K562 (cell line): Measurements from ENCODE around the gene HNRNPLL. TPM values are rescaled to one million over a fixed set of nuclear protein-coding genes. Genes with fewer than 3 reads are reported as not detected.

Experiments
- polyA plus RNA-seq, 8 experiments: library from polyadenylated mRNA; depleted of rRNA in 4 of 8; stranded (reverse) in 5 of 8; unstranded in 3 of 8; fragments of >200 nt; fragmentation: Nextera tagmentation in 2 of 8; fragmentation: Illumina TruSeq in 1 of 8; extraction: Ambion mirVana in 2 of 8; extraction: Trizol in 1 of 8; gene quantifications; 2 replicates each; pipeline versions ENCODE4 v1.2.1 to v1.2.3, GENCODE V29; 2011 to 2014; ENCODE audit warnings: inconsistent platforms in 1 of 8, missing spikeins in 1 of 8
- total RNA-seq, 7 experiments: library from RNA; depleted of rRNA in 6 of 7; stranded (reverse); fragments of >200 nt in 6 of 7; fragmentation: Illumina TruSeq in 2 of 7; extraction: Trizol in 2 of 7; gene quantifications; 2 replicates each; pipeline versions ENCODE4 v1.2.1 to v1.2.3, GENCODE V29; 2011 to 2021; ENCODE audit warnings: low replicate concordance in 1 of 7
- TF ChIP-seq, protein P1 (sequence below): fragments of 450-650 bp; IDR thresholded peaks from 2 replicates; pipeline ENCODE4 v1.6.1; 2016; ENCODE audit warnings: mild to moderate bottlenecking, moderate library complexity

Gene HNRNPLL
- total and polyA plus RNA-seq, 9 of the 15 experiments (the other 6 are each of a cell fraction or from before 2014, with no cell fraction given), result 19.8 to 135 (median 57.8) TPM

DNA sequence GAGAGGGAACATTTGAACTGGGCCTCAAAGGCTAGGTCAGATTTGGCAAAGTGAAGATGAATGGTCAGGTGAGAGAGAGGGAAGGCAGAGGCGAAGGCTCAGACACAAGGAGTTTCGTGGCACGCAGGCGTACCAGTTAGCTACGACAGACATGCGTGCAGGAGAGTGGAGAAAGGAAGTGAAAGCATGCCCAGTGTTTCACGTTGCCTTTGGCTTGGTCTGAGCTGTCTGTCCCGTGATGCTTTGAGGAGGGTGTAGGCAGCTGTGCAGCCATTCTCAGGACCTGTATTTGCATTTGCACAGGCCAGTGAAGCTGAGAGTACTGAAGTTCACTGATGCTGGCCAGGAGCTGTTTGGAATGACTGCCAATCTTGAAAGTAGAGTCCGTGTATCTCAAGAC lies 69.5 kb downstream of the HNRNPLL start (continued):
- TF ChIP-seq, protein P1, sequence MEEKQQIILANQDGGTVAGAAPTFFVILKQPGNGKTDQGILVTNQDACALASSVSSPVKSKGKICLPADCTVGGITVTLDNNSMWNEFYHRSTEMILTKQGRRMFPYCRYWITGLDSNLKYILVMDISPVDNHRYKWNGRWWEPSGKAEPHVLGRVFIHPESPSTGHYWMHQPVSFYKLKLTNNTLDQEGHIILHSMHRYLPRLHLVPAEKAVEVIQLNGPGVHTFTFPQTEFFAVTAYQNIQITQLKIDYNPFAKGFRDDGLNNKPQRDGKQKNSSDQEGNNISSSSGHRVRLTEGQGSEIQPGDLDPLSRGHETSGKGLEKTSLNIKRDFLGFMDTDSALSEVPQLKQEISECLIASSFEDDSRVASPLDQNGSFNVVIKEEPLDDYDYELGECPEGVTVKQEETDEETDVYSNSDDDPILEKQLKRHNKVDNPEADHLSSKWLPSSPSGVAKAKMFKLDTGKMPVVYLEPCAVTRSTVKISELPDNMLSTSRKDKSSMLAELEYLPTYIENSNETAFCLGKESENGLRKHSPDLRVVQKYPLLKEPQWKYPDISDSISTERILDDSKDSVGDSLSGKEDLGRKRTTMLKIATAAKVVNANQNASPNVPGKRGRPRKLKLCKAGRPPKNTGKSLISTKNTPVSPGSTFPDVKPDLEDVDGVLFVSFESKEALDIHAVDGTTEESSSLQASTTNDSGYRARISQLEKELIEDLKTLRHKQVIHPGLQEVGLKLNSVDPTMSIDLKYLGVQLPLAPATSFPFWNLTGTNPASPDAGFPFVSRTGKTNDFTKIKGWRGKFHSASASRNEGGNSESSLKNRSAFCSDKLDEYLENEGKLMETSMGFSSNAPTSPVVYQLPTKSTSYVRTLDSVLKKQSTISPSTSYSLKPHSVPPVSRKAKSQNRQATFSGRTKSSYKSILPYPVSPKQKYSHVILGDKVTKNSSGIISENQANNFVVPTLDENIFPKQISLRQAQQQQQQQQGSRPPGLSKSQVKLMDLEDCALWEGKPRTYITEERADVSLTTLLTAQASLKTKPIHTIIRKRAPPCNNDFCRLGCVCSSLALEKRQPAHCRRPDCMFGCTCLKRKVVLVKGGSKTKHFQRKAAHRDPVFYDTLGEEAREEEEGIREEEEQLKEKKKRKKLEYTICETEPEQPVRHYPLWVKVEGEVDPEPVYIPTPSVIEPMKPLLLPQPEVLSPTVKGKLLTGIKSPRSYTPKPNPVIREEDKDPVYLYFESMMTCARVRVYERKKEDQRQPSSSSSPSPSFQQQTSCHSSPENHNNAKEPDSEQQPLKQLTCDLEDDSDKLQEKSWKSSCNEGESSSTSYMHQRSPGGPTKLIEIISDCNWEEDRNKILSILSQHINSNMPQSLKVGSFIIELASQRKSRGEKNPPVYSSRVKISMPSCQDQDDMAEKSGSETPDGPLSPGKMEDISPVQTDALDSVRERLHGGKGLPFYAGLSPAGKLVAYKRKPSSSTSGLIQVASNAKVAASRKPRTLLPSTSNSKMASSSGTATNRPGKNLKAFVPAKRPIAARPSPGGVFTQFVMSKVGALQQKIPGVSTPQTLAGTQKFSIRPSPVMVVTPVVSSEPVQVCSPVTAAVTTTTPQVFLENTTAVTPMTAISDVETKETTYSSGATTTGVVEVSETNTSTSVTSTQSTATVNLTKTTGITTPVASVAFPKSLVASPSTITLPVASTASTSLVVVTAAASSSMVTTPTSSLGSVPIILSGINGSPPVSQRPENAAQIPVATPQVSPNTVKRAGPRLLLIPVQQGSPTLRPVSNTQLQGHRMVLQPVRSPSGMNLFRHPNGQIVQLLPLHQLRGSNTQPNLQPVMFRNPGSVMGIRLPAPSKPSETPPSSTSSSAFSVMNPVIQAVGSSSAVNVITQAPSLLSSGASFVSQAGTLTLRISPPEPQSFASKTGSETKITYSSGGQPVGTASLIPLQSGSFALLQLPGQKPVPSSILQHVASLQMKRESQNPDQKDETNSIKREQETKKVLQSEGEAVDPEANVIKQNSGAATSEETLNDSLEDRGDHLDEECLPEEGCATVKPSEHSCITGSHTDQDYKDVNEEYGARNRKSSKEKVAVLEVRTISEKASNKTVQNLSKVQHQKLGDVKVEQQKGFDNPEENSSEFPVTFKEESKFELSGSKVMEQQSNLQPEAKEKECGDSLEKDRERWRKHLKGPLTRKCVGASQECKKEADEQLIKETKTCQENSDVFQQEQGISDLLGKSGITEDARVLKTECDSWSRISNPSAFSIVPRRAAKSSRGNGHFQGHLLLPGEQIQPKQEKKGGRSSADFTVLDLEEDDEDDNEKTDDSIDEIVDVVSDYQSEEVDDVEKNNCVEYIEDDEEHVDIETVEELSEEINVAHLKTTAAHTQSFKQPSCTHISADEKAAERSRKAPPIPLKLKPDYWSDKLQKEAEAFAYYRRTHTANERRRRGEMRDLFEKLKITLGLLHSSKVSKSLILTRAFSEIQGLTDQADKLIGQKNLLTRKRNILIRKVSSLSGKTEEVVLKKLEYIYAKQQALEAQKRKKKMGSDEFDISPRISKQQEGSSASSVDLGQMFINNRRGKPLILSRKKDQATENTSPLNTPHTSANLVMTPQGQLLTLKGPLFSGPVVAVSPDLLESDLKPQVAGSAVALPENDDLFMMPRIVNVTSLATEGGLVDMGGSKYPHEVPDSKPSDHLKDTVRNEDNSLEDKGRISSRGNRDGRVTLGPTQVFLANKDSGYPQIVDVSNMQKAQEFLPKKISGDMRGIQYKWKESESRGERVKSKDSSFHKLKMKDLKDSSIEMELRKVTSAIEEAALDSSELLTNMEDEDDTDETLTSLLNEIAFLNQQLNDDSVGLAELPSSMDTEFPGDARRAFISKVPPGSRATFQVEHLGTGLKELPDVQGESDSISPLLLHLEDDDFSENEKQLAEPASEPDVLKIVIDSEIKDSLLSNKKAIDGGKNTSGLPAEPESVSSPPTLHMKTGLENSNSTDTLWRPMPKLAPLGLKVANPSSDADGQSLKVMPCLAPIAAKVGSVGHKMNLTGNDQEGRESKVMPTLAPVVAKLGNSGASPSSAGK, result no peak
